ENCODE results near the gene TMSB15B.
"Not testable (repeated sequence)": the region's sequence is repeated elsewhere in the genome, so short reads cannot be mapped to it uniquely, and the experiment has no call there.

TMSB15B gene

GRCh38 chrX:103962411-103963278 is at the start of gene TMSB15B:
Gene TMSB15B, plus strand, starts transcription at chrX:103962627.
- DNase-seq (ENCODE audit: low read depth, low spot score): not testable (repeated sequence)

DNA sequence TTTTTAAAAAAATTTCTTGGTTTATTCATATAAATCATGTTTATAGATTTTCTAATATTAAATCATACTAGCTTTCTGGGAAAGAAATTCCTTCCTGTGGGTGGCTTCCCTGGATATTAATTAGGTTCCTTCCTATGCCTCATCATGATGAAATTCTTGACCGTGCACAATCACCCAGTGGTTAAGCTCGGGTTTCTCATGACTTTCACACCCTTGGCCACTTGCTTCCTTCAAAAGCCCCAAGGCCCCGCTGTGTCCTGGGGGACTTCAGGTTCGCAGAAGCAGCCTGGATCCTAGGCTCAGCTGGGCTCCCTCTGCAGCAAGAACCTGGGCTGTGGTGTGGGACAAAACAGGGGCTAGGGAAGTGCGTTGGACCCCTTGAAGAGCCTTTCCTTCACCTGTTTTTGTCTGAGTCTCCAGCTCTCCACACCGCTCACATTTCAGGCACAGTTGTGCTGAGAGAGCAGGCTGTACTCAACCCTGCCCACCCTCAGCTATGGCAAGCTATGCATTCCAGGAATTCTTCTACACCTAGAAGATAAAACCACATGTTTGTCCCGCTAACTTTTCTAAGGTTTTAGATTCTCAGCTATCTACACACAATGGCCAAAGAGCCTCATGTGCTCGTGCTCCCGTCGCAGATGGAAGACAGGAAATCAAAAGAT is 48.9 kb upstream of the TMSB15B start:
- peak; percentile 48 for DNase-seq (ENCODE audit: low read depth, low spot score)

DNA sequence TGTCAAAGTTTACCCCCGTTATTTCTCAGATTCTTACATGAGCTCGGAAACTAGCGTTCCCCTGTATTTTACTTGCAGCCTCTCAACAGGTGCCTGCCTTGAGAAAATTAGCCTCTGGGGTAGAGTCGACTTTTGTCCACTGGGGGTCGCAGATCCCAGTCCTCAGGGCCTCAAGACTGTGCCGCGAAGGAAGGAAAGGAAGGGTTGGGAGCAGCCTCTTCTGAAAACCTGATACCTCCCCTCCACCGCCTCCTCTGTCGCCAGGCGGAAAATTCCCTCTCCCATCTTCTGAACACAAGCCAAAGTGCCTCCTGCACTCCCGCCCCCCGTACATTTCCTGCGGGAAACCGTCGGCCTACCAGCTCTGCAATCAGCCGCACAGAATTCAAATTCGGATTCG is 44.4 kb upstream of the TMSB15B start:
- DNase-seq (ENCODE audit: low read depth, low spot score): peak; percentile 79

GRCh38 chrX:103918571-103919269 is 43.7 kb upstream of the TMSB15B start:
- peak; percentile 86 for DNase-seq (ENCODE audit: low read depth, low spot score)

DNA sequence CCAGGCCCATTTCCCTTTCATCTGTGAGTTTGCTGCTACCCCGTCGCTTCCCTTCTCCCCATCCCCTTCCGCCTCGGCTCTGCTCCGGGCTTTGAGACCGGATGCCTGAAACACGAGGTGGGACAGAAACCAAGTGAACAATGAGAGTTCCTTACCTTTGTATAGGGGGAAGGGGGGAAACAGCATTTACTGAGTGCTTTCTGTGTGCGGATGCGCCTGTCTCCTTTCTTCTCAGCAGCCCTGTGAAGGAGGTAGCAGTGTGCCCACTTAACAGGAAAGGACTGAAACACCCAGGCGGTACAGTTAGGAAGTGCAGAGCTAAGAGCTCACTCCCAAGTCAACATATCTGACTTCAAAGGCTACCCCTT is 43.2 kb upstream of the TMSB15B start:
- DNase-seq (ENCODE audit: low read depth, low spot score): peak; percentile 56

GRCh38 chrX:103920515-103920914 is 41.9 kb upstream of the TMSB15B start:
- DNase-seq (ENCODE audit: low read depth, low spot score): not testable (repeated sequence)

DNA sequence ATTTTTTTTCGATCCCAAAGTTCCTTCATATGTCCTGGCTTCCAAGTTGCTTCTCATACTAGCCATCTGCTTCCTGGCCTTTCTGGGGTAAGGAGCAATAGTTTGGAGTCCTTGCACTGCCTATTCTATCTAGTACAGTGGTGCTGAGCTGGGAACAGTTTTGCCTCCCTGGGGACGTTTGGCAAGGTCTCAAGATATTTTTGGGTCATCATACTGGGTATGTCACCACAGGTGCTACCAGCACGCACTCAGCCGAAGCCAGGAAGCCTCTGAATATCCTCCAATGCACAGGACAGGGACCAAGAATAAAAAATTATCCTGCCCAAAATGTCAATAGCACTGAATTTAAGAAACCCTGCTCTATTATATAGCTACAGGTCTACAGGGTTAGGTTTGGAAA is 35.4 kb upstream of the TMSB15B start:
- no peak for DNase-seq (ENCODE audit: low read depth, low spot score)

DNA sequence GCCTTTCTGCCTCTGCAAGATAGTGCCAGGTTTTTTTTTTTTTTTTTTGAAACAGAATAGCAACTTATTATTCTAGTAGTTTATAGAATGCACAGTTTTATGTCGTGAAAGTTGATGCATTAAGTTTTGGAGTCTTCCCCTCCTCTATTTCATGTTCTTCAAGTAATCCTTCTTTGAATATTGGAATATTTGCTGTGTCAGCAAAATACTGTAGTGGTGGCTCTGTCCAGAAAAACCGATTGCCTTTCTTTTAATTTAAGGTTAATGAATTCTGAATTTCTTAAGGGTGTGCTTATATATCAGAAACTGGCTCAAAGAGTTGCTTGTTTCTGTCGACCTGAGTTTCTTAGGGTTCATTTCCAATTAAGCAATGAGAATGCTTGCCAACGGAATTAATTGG is 34.8 kb upstream of the TMSB15B start:
- DNase-seq (ENCODE audit: low read depth, low spot score): no peak

DNA sequence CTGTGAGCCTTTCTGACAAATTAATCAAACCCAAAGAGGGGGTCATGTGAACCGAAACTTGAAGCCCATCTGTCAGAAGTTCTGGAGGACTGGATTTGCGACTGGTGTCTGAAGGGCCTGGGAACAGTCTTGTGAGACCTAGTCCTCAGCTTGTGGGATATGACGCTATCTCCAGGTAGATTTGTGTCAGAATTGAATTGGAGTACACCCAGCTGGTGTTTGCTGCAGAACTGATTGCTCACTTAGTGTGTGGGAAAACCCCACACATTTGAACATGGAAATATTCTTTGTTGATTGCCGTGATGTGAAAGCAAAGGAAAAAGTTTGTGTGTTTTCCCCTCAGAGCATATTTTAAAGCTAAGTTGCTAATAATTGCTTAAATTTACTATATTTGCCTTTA is 30.3 kb upstream of the TMSB15B start:
- no peak for DNase-seq (ENCODE audit: low read depth, low spot score)

DNA sequence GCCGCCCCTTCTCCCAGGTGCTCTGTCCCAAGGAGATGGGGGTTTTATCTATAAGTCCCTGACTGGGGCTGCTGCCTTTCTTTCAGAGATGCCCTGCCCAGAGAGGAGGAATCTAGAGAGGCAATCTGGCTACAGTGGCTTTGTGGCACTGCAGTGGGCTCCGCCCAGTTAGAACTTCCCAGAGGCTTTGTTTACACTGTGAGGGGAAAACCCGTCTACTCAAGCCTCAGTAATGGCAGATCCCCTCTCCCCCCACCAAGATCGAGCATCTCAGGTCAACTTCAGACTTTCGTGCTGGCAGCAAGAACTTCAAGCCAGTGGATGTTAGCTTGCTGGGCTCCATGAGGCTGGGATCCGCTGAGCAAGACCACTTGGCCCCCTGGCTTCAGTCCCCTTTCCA is 22.2 kb upstream of the TMSB15B start:
- DNase-seq (ENCODE audit: low read depth, low spot score): not testable (repeated sequence)

GRCh38 chrX:103941201-103941975 is 21.0 kb upstream of the TMSB15B start:
- peak; percentile 41 for DNase-seq (ENCODE audit: low read depth, low spot score)

- DNase-seq (ENCODE audit: low read depth, low spot score): no peak
Measured at GRCh38 chrX:103949506-103949905, 12.9 kb upstream of the TMSB15B start.

DNA sequence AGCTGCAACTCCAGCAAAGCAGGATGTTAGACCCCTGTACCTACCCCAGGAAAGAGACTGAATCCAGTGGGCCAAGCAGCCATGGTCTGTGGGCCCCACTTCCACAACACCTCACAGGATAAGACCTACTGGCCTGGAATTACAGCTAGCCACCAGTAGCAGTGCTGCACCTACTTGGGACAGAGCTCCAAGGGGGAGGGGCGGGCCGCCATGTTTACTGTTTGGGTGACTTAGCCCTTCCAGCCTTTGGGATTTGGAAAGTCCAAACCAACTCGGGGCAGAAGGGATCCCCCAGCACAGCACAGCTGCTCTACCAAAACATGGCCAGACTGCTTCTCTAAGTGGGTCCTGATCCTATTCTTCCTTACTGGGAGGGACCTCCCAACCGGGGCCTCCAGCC is 9.1 kb upstream of the TMSB15B start:
- no peak for DNase-seq (ENCODE audit: low read depth, low spot score)

- no peak for DNase-seq (ENCODE audit: low read depth, low spot score)
Measured at GRCh38 chrX:103954259-103954658, 8.2 kb upstream of the TMSB15B start.

- DNase-seq (ENCODE audit: low read depth, low spot score): not testable (repeated sequence)
Measured at GRCh38 chrX:103960599-103960998, 1.8 kb upstream of the TMSB15B start.

GRCh38 chrX:103983508-103983907 is 21.1 kb downstream of the TMSB15B start:
- not testable (repeated sequence) for DNase-seq (ENCODE audit: low read depth, low spot score)

GRCh38 chrX:103999234-103999633 is 36.8 kb downstream of the TMSB15B start:
- no peak for DNase-seq (ENCODE audit: low read depth, low spot score)

GRCh38 chrX:104008831-104009230 is 46.4 kb downstream of the TMSB15B start:
- DNase-seq (ENCODE audit: low read depth, low spot score): no peak

GRCh38 chrX:104013158-104013557 is 50.7 kb downstream of the TMSB15B start:
- no peak for DNase-seq (ENCODE audit: low read depth, low spot score)

DNA sequence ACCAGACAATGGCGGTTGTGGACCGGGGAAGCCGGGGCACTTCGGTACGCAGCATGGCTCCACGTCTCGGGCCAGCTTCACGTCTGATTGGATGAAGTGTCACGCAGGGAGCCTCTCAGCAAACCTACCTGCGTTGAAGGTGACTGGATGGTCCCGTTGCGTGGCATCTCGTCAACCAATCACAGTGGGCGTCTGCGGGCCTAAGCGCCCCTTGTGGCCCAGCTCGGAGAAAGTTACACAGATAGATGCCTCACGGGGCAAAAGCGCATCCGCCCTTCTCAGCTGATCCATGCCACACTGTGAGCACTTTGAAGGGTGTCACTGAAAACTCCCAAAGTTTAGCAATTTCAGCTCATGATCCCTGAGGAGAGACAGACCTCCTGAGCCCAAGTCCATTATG is 51.2 kb downstream of the TMSB15B start, which contains the start of gene H2BW1:
Gene H2BW1 (minus strand): TSS at position 103 of the 400 bp plus-strand sequence. CDS start 132 bp downstream, outside the sequence.
- no peak for DNase-seq (ENCODE audit: low read depth, low spot score)

DNA sequence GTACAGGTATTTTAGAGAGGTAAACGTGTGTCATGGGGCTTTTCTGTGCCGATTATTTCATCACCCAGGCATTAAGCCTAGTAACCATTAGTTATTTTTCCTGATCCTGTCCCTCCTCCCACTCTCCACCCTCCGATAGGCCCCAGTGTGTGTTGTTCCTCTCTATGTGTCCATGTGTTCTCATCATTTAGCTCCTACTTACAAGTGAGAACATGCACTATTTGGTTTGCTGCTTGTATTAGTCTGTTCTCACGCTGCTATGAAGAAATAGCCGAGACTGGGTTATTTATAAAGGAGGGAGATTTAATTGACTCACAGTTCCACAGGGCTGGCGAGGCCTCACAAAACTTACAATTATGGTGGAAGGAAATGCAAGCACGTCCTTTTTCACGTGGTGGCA is 53.1 kb downstream of the TMSB15B start:
- not testable (repeated sequence) for DNase-seq (ENCODE audit: low read depth, low spot score)
